TTC549 (cell line): ENCODE results near the gene ILRUN.
"Not testable (repeated sequence)": the region's sequence is repeated elsewhere in the genome, so short reads cannot be mapped to it uniquely, and the experiment has no call there.

Source experiments
- FAIRE-seq: peaks from 2 replicates; lab custom pipeline; 2012; peaks lifted over from hg19 to GRCh38; lab: Jason Lieb, UNC

The ILRUN gene

GRCh38 chr6:34697544-34697836 lies 923 bp upstream of the ILRUN start:
- FAIRE-seq: no peak

- FAIRE-seq: no peak
These were observed 303 bp downstream of the ILRUN start for GRCh38 chr6:34696189-34696738.

- FAIRE-seq: no peak
These were observed 808 bp downstream of the ILRUN start for GRCh38 chr6:34695729-34696188.

GRCh38 chr6:34692280-34692679 lies 4.3 kb downstream of the ILRUN start:
- FAIRE-seq: no peak

- no peak for FAIRE-seq
These were observed 6.8 kb downstream of the ILRUN start for GRCh38 chr6:34689742-34690141.

- FAIRE-seq: no peak
These were observed 7.6 kb downstream of the ILRUN start for GRCh38 chr6:34688956-34689355.

- FAIRE-seq: no peak
These were observed 11.6 kb downstream of the ILRUN start for GRCh38 chr6:34684919-34685318.

- no peak for FAIRE-seq
These were observed 12.2 kb downstream of the ILRUN start for GRCh38 chr6:34684364-34684763.

GRCh38 chr6:34680802-34681515 lies 15.6 kb downstream of the ILRUN start:
- no peak for FAIRE-seq

- FAIRE-seq: not testable (repeated sequence)
These were observed 16.3 kb downstream of the ILRUN start for GRCh38 chr6:34680313-34680712.

GRCh38 chr6:34679552-34680253 lies 16.9 kb downstream of the ILRUN start:
- FAIRE-seq: no peak

- FAIRE-seq: no peak
These were observed 20.4 kb downstream of the ILRUN start for GRCh38 chr6:34676140-34676539.

GRCh38 chr6:34674930-34675329 lies 21.6 kb downstream of the ILRUN start:
- FAIRE-seq: not testable (repeated sequence)

GRCh38 chr6:34674268-34674639 lies 22.3 kb downstream of the ILRUN start:
- no peak for FAIRE-seq

- no peak for FAIRE-seq
These were observed 23.5 kb downstream of the ILRUN start for GRCh38 chr6:34673064-34673463.

- FAIRE-seq: no peak
These were observed 23.9 kb downstream of the ILRUN start for GRCh38 chr6:34672657-34673043.

GRCh38 chr6:34671801-34672656 lies 24.5 kb downstream of the ILRUN start:
- no peak for FAIRE-seq

- no peak for FAIRE-seq
These were observed 25.2 kb downstream of the ILRUN start for GRCh38 chr6:34671367-34671766.

- not testable (repeated sequence) for FAIRE-seq
These were observed 27.8 kb downstream of the ILRUN start for GRCh38 chr6:34668799-34669198.

- no peak for FAIRE-seq
These were observed 28.9 kb downstream of the ILRUN start for GRCh38 chr6:34667481-34668238.

- FAIRE-seq: no peak
These were observed 31.5 kb downstream of the ILRUN start for GRCh38 chr6:34665019-34665418.
